PFSK-1 (cell line): ENCODE results near the gene HCN4.

Experiments used
- FOXP2 ChIP-seq: optimal IDR thresholded peaks from 2 replicates; pipeline ENCODE3; 2011; ENCODE audit warnings: borderline replicate concordance, control low read depth, inconsistent platforms; ENCODE audit not compliant: insufficient read depth; ENCODE audit errors: extremely low read length, extremely low read depth
- POLR2AphosphoS5 ChIP-seq: IDR thresholded peaks from 2 replicates; pipeline ENCODE4 v1.6.1; 2012; ENCODE audit warnings: low read depth, mild to moderate bottlenecking, control low read depth, low read length, moderate library complexity
- REST ChIP-seq, 2 experiments: IDR thresholded peaks; 2 replicates each; pipeline versions ENCODE4 v1.6.1 to v1.8.0; 2011 to 2012; ENCODE audit warnings: low read depth in 2 of 2, low read length in 2 of 2, control low read depth in 1 of 2, inconsistent platforms in 1 of 2, mild to moderate bottlenecking in 1 of 2, moderate library complexity in 1 of 2; ENCODE audit not compliant: insufficient read depth in 1 of 2
- SIN3A ChIP-seq: IDR thresholded peaks from 2 replicates; pipeline ENCODE4 v1.6.1; 2012; ENCODE audit warnings: mild to moderate bottlenecking, low read length, moderate library complexity, borderline replicate concordance; ENCODE audit not compliant: insufficient read depth
- TAF1 ChIP-seq: IDR thresholded peaks from 2 replicates; pipeline ENCODE4 v1.6.1; 2012; ENCODE audit warnings: low read length, control low read depth, borderline replicate concordance; ENCODE audit not compliant: insufficient read depth

GRCh38 chr15:73338606-73339374 lies 30.0 kb downstream of the HCN4 start:
- TF ChIP-seq POLR2AphosphoS5 (no peak), SIN3A (no peak), REST (IDR thresholded peaks at IDR 0.05; ENCODE audit: insufficient read depth in 1 of 2, low read depth in 2 of 2, low read length in 2 of 2) (no peak), FOXP2 (no peak), TAF1 (no peak)
